PC-9 (cell line): ENCODE results near the gene PARP15. TPM values are rescaled to one million over a fixed set of nuclear protein-coding genes. Genes with fewer than 3 reads are reported as not detected.
A peak's percentile ranks its signal among the peaks of the same experiment; 100 is the strongest.

Experiments used
- BruUV-seq: library from RNA; stranded (reverse); fragments of 400-500 nt; replicated peaks from 2 replicates; lab custom pipeline; 2021; lab: Mats Ljungman, UMichigan
- CTCF ChIA-PET: fragments of 300-600 bp; sonication (Branson Sonifier 250); formaldehyde crosslinking; loops from one replicate; lab custom pipeline; 2022; ENCODE audit warnings: antibody characterized with exemption; lab: Charles Lee
- POLR2A ChIA-PET: fragments of 300-600 bp; sonication (Branson Sonifier 250); formaldehyde crosslinking; loops from one replicate; lab custom pipeline; 2022; ENCODE audit warnings: antibody characterized with exemption; ENCODE audit not compliant: unreplicated experiment; lab: Charles Lee
- DNase-seq, 2 experiments: peaks; one replicate each; pipeline versions ENCODE4 v3.0.0 to v3.0.0-alpha.2; 2015 to 2022; ENCODE audit warnings: mixed read lengths in 1 of 2
- H2AFZ ChIP-seq: fragments of 200-600 bp; sonication (generic); 2 replicates; pipeline ENCODE4 v1.8.1; 2017; ENCODE audit warnings: antibody characterized with exemption
- H3F3A ChIP-seq: fragments of 200-600 bp; sonication (generic); 2 replicates; pipeline ENCODE4 v1.8.1; 2017; ENCODE audit warnings: antibody characterized with exemption, mild to moderate bottlenecking, low read depth; ENCODE audit not compliant: insufficient read depth
- H3K27ac ChIP-seq: fragments of 200-600 bp; sonication (generic); 2 replicates; pipeline ENCODE4 v1.6.1; 2016; ENCODE audit warnings: mixed run types
- H3K27me3 ChIP-seq: fragments of 200-600 bp; sonication (generic); 2 replicates; pipeline ENCODE4 v1.6.1; 2016; ENCODE audit warnings: low read depth, mixed run types; ENCODE audit not compliant: insufficient read depth
- H3K36me3 ChIP-seq: fragments of 200-600 bp; sonication (generic); 2 replicates; pipeline ENCODE4 v1.6.1; 2016; ENCODE audit warnings: low read depth, mixed run types
- H3K4me1 ChIP-seq: fragments of 200-600 bp; sonication (generic); replicated peaks from 2 replicates; pipeline ENCODE4 v1.6.1; 2016; ENCODE audit warnings: mixed run types; ENCODE audit not compliant: insufficient read depth
- H3K4me2 ChIP-seq: fragments of 200-600 bp; sonication (generic); 2 replicates; pipeline ENCODE4 v1.6.1; 2017; ENCODE audit warnings: mixed run types
- H3K4me3 ChIP-seq: fragments of 200-600 bp; sonication (generic); 2 replicates; pipeline ENCODE4 v1.6.1; 2016; ENCODE audit warnings: mixed run types
- H3K79me2 ChIP-seq: fragments of 200-600 bp; sonication (generic); 2 replicates; pipeline ENCODE4 v1.6.1; 2017; ENCODE audit warnings: low read depth, mixed run types
- H3K9me2 ChIP-seq: fragments of 200-600 bp; sonication (generic); 2 replicates; pipeline ENCODE4 v1.8.1; 2017; ENCODE audit warnings: mild to moderate bottlenecking; ENCODE audit not compliant: insufficient read depth
- H3K9me3 ChIP-seq: fragments of 200-600 bp; sonication (generic); 2 replicates; pipeline ENCODE4 v1.8.1; 2016; ENCODE audit warnings: low read depth; ENCODE audit not compliant: insufficient read depth
- H4K20me1 ChIP-seq: fragments of 200-600 bp; sonication (generic); 2 replicates; pipeline ENCODE4 v1.8.1; 2017; ENCODE audit not compliant: insufficient read depth
- EZH2 ChIP-seq: fragments of 200-600 bp; sonication (generic); IDR thresholded peaks from 2 replicates; pipeline ENCODE4 v1.8.0; 2017; ENCODE audit warnings: antibody characterized with exemption, low read depth
- intact Hi-C: fragments of 100-400 bp; cut with micrococcal nuclease; formaldehyde crosslinking; loops from one replicate; pipeline ENCODE4 v1.10.0; 2022; ENCODE audit not compliant: unreplicated experiment
- total RNA-seq: library from RNA; stranded (reverse); gene quantifications from 2 replicates; pipeline ENCODE4 v1.2.3, GENCODE V29; 2021
- TF ChIP-seq, protein P1 (sequence below): fragments of 200-600 bp; sonication (generic); conservative IDR thresholded peaks from 2 replicates; pipeline ENCODE4 v1.6.1; 2017; ENCODE audit warnings: mixed run types, antibody characterized with exemption, mild to moderate bottlenecking, moderate library complexity

The PARP15 gene
- total RNA-seq, 1 experiment from 2014 or later, result 0.07 TPM

DNA sequence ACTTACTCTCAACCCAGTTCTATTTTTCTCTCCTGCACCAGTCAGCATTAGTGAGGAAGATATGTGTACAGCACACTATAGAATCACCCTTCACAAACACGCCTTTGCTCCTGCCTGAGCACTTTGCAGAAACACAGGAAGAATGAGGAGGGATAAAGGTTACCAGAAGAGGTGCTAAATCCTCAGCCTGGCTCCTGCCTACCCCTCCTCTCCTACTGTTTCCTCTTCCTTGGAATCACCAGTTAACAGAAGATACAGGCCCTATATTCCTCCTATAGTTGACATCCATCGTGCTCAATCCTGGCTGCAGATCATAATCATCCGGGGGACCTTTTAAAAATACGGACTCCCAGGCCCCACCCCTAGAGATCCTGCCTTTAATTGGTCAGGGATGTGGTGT lies 28.9 kb downstream of the PARP15 start:
- Histone ChIP-seq H3K79me2 (no peaks in the 10 kb centered on the region), H3K9me3 (no peaks in the 10 kb centered on the region), H3K27me3 (no peaks in the 10 kb centered on the region), H3K4me3 (no peak overlapping the region), H3K36me3 (no peaks in the 10 kb centered on the region), H3K9me2 (no peaks in the 10 kb centered on the region; the same call in 1 of the 2 replicates), H3F3A (no peaks in the 10 kb centered on the region; the same call in 1 of the 2 replicates), H4K20me1 (no peaks in the 10 kb centered on the region), H3K27ac (no peak overlapping the region), H3K4me1 (peaks cover 7% of the 10 kb centered on the region; the same call in 1 of the 2 replicates), H2AFZ (no peak overlapping the region), H3K4me2 (no peak overlapping the region)
- no peak for DNase-seq
- POLR2A ChIA-PET, result no interaction called here
- CTCF ChIA-PET, result no interaction called here
- intact Hi-C loops, result no loop called here
- no peak for TF ChIP-seq EZH2
- TF ChIP-seq, protein P1, sequence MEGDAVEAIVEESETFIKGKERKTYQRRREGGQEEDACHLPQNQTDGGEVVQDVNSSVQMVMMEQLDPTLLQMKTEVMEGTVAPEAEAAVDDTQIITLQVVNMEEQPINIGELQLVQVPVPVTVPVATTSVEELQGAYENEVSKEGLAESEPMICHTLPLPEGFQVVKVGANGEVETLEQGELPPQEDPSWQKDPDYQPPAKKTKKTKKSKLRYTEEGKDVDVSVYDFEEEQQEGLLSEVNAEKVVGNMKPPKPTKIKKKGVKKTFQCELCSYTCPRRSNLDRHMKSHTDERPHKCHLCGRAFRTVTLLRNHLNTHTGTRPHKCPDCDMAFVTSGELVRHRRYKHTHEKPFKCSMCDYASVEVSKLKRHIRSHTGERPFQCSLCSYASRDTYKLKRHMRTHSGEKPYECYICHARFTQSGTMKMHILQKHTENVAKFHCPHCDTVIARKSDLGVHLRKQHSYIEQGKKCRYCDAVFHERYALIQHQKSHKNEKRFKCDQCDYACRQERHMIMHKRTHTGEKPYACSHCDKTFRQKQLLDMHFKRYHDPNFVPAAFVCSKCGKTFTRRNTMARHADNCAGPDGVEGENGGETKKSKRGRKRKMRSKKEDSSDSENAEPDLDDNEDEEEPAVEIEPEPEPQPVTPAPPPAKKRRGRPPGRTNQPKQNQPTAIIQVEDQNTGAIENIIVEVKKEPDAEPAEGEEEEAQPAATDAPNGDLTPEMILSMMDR, result no peak
- BruUV-seq, result no TSS peak

DNA sequence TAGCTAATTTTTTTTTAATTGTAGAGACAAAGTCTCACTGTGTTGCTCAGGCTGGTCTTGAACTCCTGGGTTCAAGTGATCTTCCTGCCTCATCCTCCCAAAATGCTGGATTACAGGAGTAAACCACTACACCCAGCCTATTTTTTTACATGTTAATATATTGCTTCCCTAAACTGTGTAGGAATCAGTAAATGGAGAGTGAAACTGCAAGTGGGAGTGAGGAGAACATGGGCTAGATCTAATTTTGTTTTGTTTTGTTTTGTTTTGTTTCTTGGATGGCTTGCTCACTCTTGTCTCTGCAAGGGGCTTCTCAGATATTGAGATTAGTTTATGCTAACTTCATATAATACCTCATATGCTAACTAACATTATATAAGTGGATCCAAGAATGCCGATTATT lies 31.5 kb downstream of the PARP15 start:
- BruUV-seq, result no TSS peak
- no peak overlapping the region for H3K27ac ChIP-seq
- no peaks in the 10 kb centered on the region for H3K36me3 ChIP-seq
- CTCF ChIA-PET, result no interaction called here
- H3K27me3 ChIP-seq, result no peaks in the 10 kb centered on the region
- no peak overlapping the region for H3K4me3 ChIP-seq
- H3K9me3 ChIP-seq, result no peaks in the 10 kb centered on the region
- intact Hi-C loops, result no loop called here
- no peak overlapping the region for H2AFZ ChIP-seq
- TF ChIP-seq, protein P1, result no peak
- no peak for TF ChIP-seq EZH2
- no peaks in the 10 kb centered on the region; the same call in 1 of the 2 replicates for H3K9me2 ChIP-seq
- H3K4me2 ChIP-seq, result no peak overlapping the region
- H4K20me1 ChIP-seq, result no peaks in the 10 kb centered on the region
- POLR2A ChIA-PET, result interaction anchor here (0.6 kb wide), 1 partner anchor 192 kb away, joined by 6 read pairs; no protein-coding TSS in a partner anchor
- no peaks in the 10 kb centered on the region; the same call in 1 of the 2 replicates for H3F3A ChIP-seq
- H3K79me2 ChIP-seq, result no peaks in the 10 kb centered on the region
- DNase-seq, result no peak
- peaks cover 7% of the 10 kb centered on the region; the same call in 1 of the 2 replicates for H3K4me1 ChIP-seq

DNA sequence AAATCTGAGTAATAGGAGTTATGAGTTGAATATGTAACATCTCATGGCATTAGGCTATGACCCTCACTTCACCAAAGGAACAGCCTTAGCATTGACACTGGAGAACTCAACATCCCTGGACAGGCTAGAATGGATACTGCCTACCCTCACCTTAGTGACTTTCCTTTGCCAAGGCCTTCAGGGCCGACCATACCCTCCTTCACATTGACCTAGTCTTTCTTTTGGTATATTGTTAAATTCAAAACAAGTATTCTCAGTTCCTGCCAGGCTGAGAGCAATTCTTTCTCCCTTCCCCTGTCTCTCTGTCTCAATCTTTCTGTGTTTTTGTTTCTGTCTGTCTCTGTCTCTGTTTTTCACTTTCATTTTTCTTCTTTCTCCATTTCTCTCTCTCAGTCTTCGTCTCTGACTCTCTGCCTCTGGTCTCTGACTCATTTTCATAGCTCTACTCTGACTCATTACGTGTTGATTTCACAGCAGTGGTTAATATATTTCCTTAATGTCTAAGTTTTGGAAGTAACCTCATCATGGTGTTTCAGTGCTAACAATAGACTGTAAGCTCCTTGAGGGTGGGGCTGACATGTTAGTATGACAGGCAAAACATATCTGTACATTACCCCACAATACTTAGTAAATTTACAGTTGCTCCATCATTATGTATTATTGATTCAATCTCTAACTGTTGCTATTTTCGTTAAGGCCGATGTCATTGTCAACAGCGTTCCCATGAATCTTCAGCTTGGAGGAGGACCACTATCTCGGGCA lies 32.5 kb downstream of the PARP15 start:
- H3F3A ChIP-seq, result no peaks in the 10 kb centered on the region; the same call in 1 of the 2 replicates
- H4K20me1 ChIP-seq, result no peaks in the 10 kb centered on the region
- peak overlapping the region; percentile 36 for H3K27ac ChIP-seq
- H3K27me3 ChIP-seq, result no peaks in the 10 kb centered on the region
- H3K79me2 ChIP-seq, result no peaks in the 10 kb centered on the region
- H2AFZ ChIP-seq, result peak overlapping the region; percentile 65; the same call in 1 of the 2 replicates
- peak in 1 of 2 experiments; percentile 77 for DNase-seq
- TF ChIP-seq, protein P1, result no peak
- TF ChIP-seq EZH2, result no peak
- ChIA-PET POLR2A (interaction anchor here (0.5 kb wide), 1 partner anchor 11 kb away, joined by 3 read pairs; no protein-coding TSS in a partner anchor), CTCF (no interaction called here)
- H3K4me2 ChIP-seq, result peak overlapping the region; percentile 54
- no TSS peak for BruUV-seq
- H3K9me2 ChIP-seq, result no peaks in the 10 kb centered on the region; the same call in 1 of the 2 replicates
- H3K4me3 ChIP-seq, result peak overlapping the region; percentile 15; the same call in 1 of the 2 replicates
- H3K9me3 ChIP-seq, result no peaks in the 10 kb centered on the region
- peaks cover 7% of the 10 kb centered on the region; the same call in 1 of the 2 replicates for H3K4me1 ChIP-seq
- no peaks in the 10 kb centered on the region for H3K36me3 ChIP-seq
- intact Hi-C loops, result no loop called here
